Measurements from ENCODE around the gene IGSF21. TPM values are rescaled to one million over a fixed set of nuclear protein-coding genes. Genes with fewer than 3 reads are reported as not detected.

Gene IGSF21
- polyA plus RNA-seq, 1 donor (not counting 4 experiments of a cell fraction or from before 2014, with no cell fraction given), result not detected

DNA sequence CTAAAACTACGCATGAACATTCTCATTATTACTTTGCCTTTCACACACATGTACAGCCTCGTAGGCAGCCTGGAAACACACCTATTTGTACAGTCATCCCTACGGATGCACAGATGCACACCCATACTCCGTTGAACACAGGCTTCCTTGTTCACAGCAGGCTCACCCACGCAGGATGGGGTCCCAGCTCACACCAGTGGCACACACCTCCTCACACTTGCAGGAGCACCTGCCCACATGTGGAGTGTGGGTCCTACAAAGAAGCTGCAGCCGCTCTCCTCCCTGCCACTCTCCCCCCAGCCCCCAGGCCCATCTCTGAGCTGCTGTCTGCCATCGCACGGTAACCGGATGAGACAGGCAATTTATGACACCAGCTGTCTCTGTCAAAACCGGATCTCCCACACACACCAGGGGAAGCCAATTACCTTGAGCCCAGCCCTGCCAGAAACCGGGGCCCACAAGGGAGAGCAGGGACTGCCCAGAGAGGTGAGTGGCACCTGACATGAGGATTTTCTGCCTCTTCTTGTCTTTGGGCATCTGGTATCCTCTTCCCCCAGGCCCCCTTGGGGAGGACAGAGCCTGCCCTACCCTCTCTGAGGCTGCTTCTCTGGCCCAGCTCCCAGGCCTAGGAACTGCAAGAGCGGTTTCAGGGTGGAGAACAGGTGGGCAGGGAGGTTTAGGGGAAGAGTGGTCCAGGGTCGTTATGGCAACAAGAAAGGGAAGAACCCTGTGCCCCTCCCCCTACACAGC is 175.4 kb downstream of the IGSF21 start:
- FAIRE-seq, result no peak
- no peaks in the 10 kb centered on the region for H3K4me1 ChIP-seq (ENCODE audit: control insufficient read depth, extremely low read depth, insufficient read depth, low read length)
- no peaks in the 10 kb centered on the region for H3K9me3 ChIP-seq (ENCODE audit: control insufficient read depth, low read depth, low read length)
- H3K4me3 ChIP-seq (ENCODE audit: control insufficient read depth in 2 of 3, extremely low read depth in 1 of 3, insufficient read depth in 2 of 3, low read depth in 1 of 3, low read length in 3 of 3), result no peak overlapping the region
- dilution Hi-C loops (cut with MboI; ENCODE audit: extremely low pct_ligation_motif_present, low sequenced_read_pairs), result no loop called here
- no peak overlapping the region for H3K9ac ChIP-seq (ENCODE audit: control insufficient read depth, extremely low read depth, insufficient read depth, low read length)
- H3K9me1 ChIP-seq (ENCODE audit: control insufficient read depth, extremely low read depth, insufficient read depth, low read length), result no peaks in the 10 kb centered on the region
- H3K4me2 ChIP-seq (ENCODE audit: control insufficient read depth, extremely low read depth, insufficient read depth, low read depth, low read length), result no peak overlapping the region
- H3K79me2 ChIP-seq (ENCODE audit: control insufficient read depth, insufficient read depth, low read length), result no peaks in the 10 kb centered on the region
- H2AFZ ChIP-seq (ENCODE audit: control insufficient read depth, low read length), result no peak overlapping the region
- TF ChIP-seq EZH2 (IDR thresholded peaks at IDR 0.05; ENCODE audit: low read length), result no peak
- TF ChIP-seq, protein P1, sequence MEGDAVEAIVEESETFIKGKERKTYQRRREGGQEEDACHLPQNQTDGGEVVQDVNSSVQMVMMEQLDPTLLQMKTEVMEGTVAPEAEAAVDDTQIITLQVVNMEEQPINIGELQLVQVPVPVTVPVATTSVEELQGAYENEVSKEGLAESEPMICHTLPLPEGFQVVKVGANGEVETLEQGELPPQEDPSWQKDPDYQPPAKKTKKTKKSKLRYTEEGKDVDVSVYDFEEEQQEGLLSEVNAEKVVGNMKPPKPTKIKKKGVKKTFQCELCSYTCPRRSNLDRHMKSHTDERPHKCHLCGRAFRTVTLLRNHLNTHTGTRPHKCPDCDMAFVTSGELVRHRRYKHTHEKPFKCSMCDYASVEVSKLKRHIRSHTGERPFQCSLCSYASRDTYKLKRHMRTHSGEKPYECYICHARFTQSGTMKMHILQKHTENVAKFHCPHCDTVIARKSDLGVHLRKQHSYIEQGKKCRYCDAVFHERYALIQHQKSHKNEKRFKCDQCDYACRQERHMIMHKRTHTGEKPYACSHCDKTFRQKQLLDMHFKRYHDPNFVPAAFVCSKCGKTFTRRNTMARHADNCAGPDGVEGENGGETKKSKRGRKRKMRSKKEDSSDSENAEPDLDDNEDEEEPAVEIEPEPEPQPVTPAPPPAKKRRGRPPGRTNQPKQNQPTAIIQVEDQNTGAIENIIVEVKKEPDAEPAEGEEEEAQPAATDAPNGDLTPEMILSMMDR (optimal IDR thresholded peaks at IDR 0.05 in 1 of 3, IDR thresholded peaks at IDR 0.05 in 1 of 3, conservative IDR thresholded peaks at IDR 0.05 in 1 of 3; ENCODE audit: extremely low read depth in 1 of 3, insufficient read depth in 2 of 3, low read length in 3 of 3), result no peak
- no peak for DNase-seq (ENCODE audit: low read depth, low spot score)
- no peaks in the 10 kb centered on the region for H3K27me3 ChIP-seq (ENCODE audit: control insufficient read depth, extremely low read depth, insufficient read depth, low read length)
- no peaks in the 10 kb centered on the region for H4K20me1 ChIP-seq (ENCODE audit: control insufficient read depth, extremely low read depth, insufficient read depth, low read length)
- no peaks in the 10 kb centered on the region for H3K36me3 ChIP-seq (ENCODE audit: control insufficient read depth in 2 of 2, extremely low read depth in 1 of 2, insufficient read depth in 2 of 2, low read length in 2 of 2)
- H3K27ac ChIP-seq (ENCODE audit: control insufficient read depth, insufficient read depth, low read length), result no peak overlapping the region

DNA sequence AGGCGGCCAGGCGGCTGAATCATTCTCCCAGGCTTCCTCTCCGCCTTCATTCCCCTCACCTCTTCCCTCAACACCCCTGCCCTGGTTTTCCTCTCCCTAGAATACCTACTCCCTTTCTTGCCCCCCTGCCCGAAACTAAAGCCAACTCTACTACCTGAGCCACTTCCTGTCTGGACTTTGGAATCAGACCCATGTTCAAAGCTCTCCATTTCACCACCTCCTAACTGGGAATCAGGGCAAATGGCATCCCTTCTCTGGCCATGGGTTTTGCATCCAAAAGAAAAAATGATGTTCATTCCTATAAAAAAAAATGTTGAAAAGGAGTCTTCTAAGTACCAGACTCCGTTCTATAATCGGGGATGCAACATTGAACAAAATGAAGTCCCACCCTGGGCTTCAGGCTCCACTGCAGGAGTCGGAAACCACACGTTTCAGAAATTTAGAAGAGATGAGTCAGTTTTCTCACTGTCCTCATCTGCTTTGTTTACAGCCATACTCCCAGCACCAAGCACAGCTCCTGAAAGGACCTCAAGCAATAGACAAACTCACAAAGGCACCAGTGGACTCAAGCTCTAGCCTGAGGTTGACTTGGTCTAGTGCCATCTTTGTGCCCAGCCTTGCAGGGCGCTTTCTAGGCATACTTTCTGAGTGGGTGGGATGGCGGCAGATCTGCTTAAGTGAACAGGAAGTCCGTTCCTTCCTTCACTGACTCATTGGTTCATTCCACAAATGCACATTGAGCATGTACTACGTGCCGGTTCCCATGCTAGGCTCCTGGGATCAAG is 176.2 kb downstream of the IGSF21 start:
- H3K4me1 ChIP-seq (ENCODE audit: control insufficient read depth, extremely low read depth, insufficient read depth, low read length), result no peaks in the 10 kb centered on the region
- no peak overlapping the region for H2AFZ ChIP-seq (ENCODE audit: control insufficient read depth, low read length)
- H3K4me3 ChIP-seq (ENCODE audit: control insufficient read depth in 2 of 3, extremely low read depth in 1 of 3, insufficient read depth in 2 of 3, low read depth in 1 of 3, low read length in 3 of 3), result no peak overlapping the region
- H3K36me3 ChIP-seq (ENCODE audit: control insufficient read depth in 2 of 2, extremely low read depth in 1 of 2, insufficient read depth in 2 of 2, low read length in 2 of 2), result no peaks in the 10 kb centered on the region
- H3K27me3 ChIP-seq (ENCODE audit: control insufficient read depth, extremely low read depth, insufficient read depth, low read length), result no peaks in the 10 kb centered on the region
- no peaks in the 10 kb centered on the region for H3K9me1 ChIP-seq (ENCODE audit: control insufficient read depth, extremely low read depth, insufficient read depth, low read length)
- no peaks in the 10 kb centered on the region for H3K79me2 ChIP-seq (ENCODE audit: control insufficient read depth, insufficient read depth, low read length)
- no peak for FAIRE-seq
- no peaks in the 10 kb centered on the region for H3K9me3 ChIP-seq (ENCODE audit: control insufficient read depth, low read depth, low read length)
- H4K20me1 ChIP-seq (ENCODE audit: control insufficient read depth, extremely low read depth, insufficient read depth, low read length), result no peaks in the 10 kb centered on the region
- no peak overlapping the region for H3K9ac ChIP-seq (ENCODE audit: control insufficient read depth, extremely low read depth, insufficient read depth, low read length)
- H3K27ac ChIP-seq (ENCODE audit: control insufficient read depth, insufficient read depth, low read length), result no peak overlapping the region
- no peak for TF ChIP-seq EZH2 (IDR thresholded peaks at IDR 0.05; ENCODE audit: low read length)
- TF ChIP-seq, protein P1 (optimal IDR thresholded peaks at IDR 0.05 in 1 of 3, IDR thresholded peaks at IDR 0.05 in 1 of 3, conservative IDR thresholded peaks at IDR 0.05 in 1 of 3; ENCODE audit: extremely low read depth in 1 of 3, insufficient read depth in 2 of 3, low read length in 3 of 3), result no peak
- dilution Hi-C loops (cut with MboI; ENCODE audit: extremely low pct_ligation_motif_present, low sequenced_read_pairs), result no loop called here
- H3K4me2 ChIP-seq (ENCODE audit: control insufficient read depth, extremely low read depth, insufficient read depth, low read depth, low read length), result no peak overlapping the region
- DNase-seq (ENCODE audit: low read depth, low spot score), result no peak

Data from keratinocyte (primary cell).